CD1c-positive myeloid dendritic cell (primary cell): ENCODE results near the gene TSPAN17.
"Not testable (repeated sequence)": the region's sequence is repeated elsewhere in the genome, so short reads cannot be mapped to it uniquely, and the experiment has no call there.

Experiments
- DNase-seq: peaks from one replicate; pipeline ENCODE4 v3.0.0-alpha.2; 2016; ENCODE audit errors: extremely low spot score

TSPAN17 gene, protein sequence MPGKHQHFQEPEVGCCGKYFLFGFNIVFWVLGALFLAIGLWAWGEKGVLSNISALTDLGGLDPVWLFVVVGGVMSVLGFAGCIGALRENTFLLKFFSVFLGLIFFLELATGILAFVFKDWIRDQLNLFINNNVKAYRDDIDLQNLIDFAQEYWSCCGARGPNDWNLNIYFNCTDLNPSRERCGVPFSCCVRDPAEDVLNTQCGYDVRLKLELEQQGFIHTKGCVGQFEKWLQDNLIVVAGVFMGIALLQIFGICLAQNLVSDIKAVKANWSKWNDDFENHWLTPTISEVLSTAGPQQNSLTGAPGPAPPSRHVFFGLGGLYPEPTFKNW

GRCh38 chr5:176647030-176647842 lies at the start of gene TSPAN17:
TSS of gene TSPAN17 (plus strand) at chr5:176647484. CDS start at chr5:176647616, 132 bp downstream.
- peak; percentile 99 for DNase-seq

DNA sequence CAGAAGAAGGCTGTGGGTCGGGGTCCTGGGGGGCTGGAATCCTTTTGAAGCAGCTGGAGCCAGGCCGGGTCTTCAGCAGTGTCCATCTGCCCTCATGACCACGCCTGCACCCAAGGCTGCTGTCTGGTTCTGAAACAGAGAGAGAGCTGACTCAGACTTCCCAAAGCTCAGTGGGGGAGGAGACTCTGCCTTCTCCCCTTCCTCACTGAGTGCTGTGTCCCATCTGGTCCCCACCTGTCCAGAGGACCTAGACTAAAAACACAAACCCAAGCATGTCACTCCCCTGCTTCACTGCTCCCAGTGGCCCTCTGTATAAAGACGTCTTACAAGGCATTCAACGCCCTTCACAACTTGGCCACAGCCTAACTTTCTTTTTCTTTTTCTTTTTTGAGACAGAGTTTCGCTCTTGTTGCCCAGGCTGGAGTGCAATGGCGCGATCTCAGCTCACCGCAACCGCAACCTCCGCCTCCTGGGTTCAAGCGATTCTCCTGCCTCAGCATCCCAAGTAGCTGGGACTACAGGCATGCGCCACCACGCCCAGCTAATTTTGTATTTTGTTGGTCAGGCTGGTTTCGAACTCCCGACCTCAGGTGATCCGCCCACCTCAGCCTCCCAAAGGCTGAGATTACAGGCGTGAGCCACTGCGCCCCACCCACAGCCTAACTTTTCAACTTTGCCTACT lies 47.4 kb upstream of the TSPAN17 start:
- DNase-seq, result not testable (repeated sequence)

- no peak for DNase-seq
These were observed 45.3 kb upstream of the TSPAN17 start for GRCh38 chr5:176601901-176602482.

- DNase-seq, result no peak
These were observed 44.2 kb upstream of the TSPAN17 start for GRCh38 chr5:176603091-176603490.

GRCh38 chr5:176606032-176606431 lies 41.3 kb upstream of the TSPAN17 start:
- DNase-seq, result no peak

DNA sequence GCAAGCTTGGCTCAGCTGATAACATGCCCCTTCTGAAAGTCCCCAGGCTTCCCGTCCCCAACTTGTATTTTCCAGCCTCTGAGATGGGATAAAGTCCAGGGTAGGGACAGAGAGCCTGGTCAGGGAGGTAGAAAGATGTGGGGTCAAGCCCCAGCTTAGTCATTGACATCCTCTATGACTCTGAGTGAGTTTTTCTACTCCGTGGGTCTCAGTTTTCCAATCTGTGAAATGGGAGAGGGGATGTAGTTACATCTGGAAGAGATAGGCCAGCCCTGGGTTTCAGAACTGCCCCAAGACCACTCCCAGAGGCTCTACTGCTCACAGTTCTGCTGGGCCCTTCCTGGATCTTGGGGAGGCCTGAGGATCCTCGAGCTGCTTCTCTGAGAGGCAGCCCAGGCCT lies 40.4 kb upstream of the TSPAN17 start:
- no peak for DNase-seq

DNA sequence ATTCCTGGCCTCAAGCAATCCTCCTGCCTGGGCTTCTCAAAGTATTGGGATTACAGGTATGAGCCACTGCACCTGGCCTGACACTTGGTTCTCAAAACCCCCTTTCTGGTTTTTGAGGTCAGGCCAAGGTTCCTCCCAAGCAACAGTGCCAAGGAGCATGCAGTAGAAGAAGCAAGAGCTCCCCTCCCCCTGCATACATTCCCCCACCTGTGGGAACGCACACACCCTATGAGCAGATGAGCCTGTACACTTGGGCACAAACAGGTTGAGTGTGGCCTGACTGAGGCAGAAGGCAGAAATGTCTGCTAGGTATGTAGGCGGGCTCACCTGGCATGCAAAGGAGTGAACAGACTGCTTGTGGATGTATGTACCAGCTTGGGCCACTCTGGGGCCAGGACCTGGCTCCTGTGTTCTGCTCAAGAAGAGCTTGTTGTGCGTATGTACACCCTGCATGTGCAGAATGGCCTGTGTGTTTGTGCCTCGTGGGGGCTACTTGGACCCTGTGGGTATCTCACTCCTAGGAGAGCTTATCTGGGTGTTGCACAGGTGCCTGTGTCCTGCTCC lies 39.1 kb upstream of the TSPAN17 start:
- DNase-seq, result no peak

DNA sequence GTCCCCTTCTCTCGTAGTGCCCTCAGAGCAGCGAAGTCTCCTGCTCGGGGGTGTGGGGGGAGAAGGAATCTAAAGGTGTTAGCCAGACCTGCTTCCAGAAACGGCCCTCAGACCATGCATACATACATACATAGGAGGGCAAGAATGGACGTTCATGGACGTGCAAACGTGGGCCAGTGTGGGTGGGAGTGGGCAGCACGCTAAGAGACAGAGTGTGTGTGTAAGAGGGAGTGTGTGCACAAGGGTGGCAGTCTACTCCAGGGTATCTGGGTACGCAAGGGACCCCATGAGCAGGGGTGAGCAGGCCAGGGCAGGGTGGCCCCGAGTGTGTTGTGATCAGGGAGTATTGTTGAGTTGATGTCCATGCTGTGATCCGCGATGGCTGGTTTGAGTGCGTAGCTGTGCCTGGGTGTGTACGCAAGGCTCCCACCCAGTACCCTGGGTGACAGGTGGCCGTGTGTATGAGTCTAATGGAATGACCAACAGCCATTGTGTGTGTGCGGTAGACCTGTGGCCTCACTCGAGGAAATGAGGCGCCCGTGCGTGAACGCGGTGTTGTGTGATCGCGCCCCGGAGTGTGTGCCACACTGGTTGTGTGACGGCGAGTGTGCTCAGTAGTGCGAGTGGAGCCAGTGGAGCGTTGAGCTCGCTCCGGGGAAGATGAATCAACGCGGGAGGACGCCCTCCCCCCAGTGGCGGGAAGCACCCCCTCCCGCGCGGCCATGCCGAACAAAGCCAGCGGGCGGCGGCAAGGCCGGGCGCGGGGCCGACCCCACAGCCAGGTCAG lies 38.2 kb upstream of the TSPAN17 start:
- no peak for DNase-seq

- peak; percentile 61 for DNase-seq
These were observed 37.4 kb upstream of the TSPAN17 start, which contains the start of gene GPRIN1 for GRCh38 chr5:176609724-176610434. TSS of gene GPRIN1 (minus strand) at chr5:176610156. CDS start at chr5:176599834, 10,322 bp downstream.

GRCh38 chr5:176610435-176610773 lies 36.9 kb upstream of the TSPAN17 start:
- DNase-seq, result no peak

GRCh38 chr5:176611435-176611834 lies 35.8 kb upstream of the TSPAN17 start:
- DNase-seq, result peak; percentile 73

- no peak for DNase-seq
These were observed 35.3 kb upstream of the TSPAN17 start for GRCh38 chr5:176612008-176612407.

DNA sequence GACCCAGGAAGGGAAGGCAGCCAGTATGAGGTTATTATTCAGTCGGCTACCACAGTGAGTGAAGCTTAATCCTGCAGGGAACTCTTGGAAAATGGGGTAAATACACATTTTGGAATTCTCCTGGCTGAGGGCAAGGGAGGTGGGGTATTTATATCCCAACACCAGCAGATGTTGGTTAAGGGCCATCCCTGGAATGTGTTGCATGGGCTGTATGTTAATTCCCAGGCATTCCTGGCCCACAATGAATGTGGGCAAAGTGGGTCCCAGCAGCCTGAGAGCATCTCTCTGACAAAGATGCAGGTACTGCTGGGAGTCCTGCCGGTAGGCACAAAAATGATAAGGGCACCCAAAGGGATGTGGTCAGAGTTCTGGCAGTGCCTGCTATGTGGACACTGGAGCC lies 34.4 kb upstream of the TSPAN17 start:
- no peak for DNase-seq

- DNase-seq, result no peak
These were observed 32.3 kb upstream of the TSPAN17 start for GRCh38 chr5:176614805-176615478.

DNA sequence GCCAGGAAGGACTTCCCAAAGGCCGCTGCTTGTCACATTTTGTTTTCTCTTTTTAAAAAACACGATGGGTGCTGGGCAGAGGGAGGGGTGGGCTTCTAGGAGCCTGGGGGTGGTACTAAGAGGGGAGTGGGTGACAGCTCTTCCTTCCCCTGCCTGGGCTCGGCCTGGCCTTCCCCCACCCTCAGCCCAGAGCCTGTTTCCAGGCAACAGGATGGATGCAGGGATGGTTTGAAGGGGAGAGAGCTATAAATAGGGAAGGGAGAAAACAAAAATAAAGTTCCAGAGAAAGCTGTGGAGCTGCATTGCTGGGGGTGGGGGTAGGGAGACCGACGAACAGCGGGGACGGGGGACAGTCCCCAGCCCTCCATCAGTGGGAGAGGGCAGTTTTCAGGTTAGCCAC lies 30.8 kb upstream of the TSPAN17 start:
- DNase-seq, result no peak

GRCh38 chr5:176618783-176619182 lies 28.5 kb upstream of the TSPAN17 start:
- DNase-seq, result no peak

DNA sequence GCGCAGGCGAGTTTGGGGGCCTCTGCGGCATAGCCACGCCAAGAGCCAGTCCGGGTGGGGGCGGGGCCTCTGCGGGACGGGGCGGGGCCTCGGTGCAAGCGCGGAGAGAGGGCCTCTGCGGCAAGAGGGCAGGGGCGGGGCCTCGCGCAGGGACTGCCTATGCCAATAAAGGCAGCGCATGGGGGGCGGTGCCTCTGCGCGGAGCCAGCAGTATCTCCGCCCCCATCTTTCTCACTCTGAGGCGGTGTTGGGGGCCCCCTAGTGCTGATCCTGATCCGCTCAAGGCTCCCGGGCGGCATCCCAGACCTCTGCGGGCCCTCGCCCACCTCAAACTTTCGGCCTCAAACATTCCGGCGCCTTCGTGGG lies 28.1 kb upstream of the TSPAN17 start:
- peak; percentile 56 for DNase-seq

DNA sequence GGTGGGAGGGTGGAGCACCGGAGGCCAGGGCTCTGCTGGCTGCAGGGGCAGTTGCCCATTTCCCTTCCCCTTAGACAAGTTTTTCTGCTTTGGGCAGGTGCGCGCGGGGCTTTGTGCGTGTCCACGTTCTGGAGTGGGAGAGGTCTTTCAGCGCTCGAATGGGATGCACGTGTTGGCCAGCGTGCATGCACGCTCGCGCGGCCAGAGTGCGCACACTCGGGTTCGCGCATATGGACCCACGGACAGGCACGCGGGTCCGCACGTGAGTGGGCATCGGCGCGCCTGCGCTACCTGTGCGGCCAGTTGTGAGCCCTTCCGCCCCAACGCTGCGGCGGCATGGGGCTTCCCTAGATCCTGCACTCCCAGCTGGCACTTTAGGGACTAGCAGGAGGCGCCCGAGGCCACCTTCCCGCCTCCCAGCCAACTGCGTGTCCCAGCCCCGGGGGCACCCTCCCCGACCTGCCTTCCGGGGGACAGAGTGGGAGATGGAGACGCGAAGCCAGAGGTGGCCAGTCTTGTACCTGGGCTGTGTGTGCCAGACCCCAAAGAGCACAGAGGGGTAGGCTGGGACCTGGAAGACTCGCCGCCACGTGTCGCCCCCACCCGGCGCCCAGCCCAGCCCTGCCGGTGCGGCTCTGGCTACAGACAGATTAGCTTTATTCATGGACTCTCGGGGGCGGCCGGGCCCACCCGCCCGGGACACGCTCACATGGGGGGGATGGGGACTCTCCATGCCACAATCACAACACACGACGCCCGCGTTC lies 27.5 kb upstream of the TSPAN17 start:
- DNase-seq, result no peak

DNA sequence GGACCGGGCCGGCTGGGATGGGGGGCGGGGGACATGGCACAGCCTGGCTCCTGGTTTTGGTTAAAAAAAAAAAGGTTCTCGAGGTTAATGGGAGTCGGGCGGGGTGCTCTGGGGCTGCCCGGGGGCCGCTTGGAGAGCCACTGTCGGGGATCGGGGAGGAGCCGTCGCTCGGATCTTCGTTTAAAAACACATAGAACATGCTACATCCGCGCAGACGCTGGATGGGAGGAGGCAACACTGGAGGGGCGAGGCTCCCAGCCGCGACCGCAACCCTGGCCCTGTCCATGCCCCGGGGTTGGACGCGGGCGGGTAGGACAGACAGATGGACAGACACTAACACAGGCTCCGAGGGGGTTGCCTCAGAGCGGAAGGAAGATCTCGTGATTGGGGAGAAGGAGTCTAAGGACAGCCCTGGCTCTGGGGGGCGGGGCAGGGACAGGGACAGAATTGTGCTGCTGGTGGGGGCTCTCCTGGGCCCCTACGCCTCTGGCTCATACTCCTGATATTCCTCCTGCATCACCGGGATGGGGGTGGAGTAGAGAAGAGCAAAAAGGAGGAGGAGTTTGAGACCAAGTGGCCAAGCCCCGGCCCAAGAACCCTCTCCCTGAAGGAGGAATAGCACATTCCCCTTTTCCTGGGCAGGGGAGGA lies 26.8 kb upstream of the TSPAN17 start:
- DNase-seq, result peak; percentile 39
